Nephron (organoid): ENCODE results near the gene APBB2.
"Not testable (repeated sequence)": the region's sequence is repeated elsewhere in the genome, so short reads cannot be mapped to it uniquely, and the experiment has no call there.

Source experiments
- H3K27ac Mint-ChIP-seq, 3 experiments: 2 replicates each; pipeline ENCODE4 v1.8.0; 2020; ENCODE audit warnings: mixed read lengths in 3 of 3, mild to moderate bottlenecking in 2 of 3, moderate library complexity in 1 of 3
- H3K27me3 Mint-ChIP-seq: 2 replicates; pipeline ENCODE4 v1.8.0; 2021; ENCODE audit warnings: low read depth, mild to moderate bottlenecking, moderate library complexity, mixed read lengths
- H3K36me3 Mint-ChIP-seq: 2 replicates; pipeline ENCODE4 v1.8.0; 2020; ENCODE audit warnings: low read depth, mixed read lengths
- H3K4me1 Mint-ChIP-seq: 2 replicates; pipeline ENCODE4 v1.8.0; 2020; ENCODE audit warnings: mixed read lengths
- H3K4me3 Mint-ChIP-seq, 3 experiments: 2 replicates each; pipeline ENCODE4 v1.8.0; 2020; ENCODE audit warnings: mild to moderate bottlenecking in 3 of 3, mixed read lengths in 3 of 3, moderate library complexity in 2 of 3
- H3K9me3 Mint-ChIP-seq: 2 replicates; pipeline ENCODE4 v1.8.0; 2020; ENCODE audit warnings: mixed read lengths
- TF ChIP-seq, protein P1 (sequence below), 3 experiments: fragments of 200-600 bp; sonication (generic); IDR thresholded peaks; one replicate each; pipeline ENCODE4 v1.5.0; 2021; ENCODE audit warnings: antibody characterized with exemption in 3 of 3; ENCODE audit not compliant: unreplicated experiment in 3 of 3

The APBB2 gene

DNA sequence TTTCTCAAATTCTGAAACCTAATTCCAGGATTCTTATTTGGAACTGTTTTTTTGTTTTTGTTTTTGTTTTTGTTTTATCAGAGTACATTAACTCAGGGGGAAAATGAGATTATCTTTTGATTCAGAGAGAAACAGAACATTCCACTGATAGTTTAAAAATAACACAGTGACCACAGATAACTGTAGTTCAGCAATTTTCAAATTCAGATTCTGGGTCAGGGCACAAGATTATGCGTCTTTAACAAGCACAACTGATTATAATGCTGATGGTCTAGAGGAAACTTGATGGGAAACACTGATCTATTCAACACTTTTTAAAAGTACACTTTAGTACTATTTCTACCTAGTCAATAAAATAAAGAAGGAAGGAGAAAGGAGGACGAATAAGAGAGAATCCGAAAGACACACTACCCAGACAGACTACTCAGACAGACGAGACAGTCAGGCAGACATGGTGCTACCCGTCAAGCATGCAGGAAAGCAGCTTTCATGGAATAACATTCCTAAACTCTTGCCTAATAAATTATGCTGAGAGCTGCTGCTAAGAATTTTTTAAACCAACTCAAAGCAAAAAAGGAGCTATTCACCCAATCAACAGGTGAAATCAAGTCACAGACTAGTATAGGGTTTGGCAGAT lies 59.0 kb downstream of the APBB2 start:
- Mint-ChIP-seq H3K9me3 (no peaks in the 10 kb centered on the region), H3K4me1 (peaks cover 48% of the 10 kb centered on the region), H3K36me3 (peaks cover 3% of the 10 kb centered on the region), H3K27ac (peak overlapping the region; percentile 86 to 93 (median 91)), H3K4me3 (peak overlapping the region in 1 of 3 experiments; percentile 5), H3K27me3 (no peaks in the 10 kb centered on the region)
- TF ChIP-seq, protein P1, sequence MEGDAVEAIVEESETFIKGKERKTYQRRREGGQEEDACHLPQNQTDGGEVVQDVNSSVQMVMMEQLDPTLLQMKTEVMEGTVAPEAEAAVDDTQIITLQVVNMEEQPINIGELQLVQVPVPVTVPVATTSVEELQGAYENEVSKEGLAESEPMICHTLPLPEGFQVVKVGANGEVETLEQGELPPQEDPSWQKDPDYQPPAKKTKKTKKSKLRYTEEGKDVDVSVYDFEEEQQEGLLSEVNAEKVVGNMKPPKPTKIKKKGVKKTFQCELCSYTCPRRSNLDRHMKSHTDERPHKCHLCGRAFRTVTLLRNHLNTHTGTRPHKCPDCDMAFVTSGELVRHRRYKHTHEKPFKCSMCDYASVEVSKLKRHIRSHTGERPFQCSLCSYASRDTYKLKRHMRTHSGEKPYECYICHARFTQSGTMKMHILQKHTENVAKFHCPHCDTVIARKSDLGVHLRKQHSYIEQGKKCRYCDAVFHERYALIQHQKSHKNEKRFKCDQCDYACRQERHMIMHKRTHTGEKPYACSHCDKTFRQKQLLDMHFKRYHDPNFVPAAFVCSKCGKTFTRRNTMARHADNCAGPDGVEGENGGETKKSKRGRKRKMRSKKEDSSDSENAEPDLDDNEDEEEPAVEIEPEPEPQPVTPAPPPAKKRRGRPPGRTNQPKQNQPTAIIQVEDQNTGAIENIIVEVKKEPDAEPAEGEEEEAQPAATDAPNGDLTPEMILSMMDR (IDR thresholded peaks at IDR 0.05; ENCODE audit: unreplicated experiment in 3 of 3): no peak

DNA sequence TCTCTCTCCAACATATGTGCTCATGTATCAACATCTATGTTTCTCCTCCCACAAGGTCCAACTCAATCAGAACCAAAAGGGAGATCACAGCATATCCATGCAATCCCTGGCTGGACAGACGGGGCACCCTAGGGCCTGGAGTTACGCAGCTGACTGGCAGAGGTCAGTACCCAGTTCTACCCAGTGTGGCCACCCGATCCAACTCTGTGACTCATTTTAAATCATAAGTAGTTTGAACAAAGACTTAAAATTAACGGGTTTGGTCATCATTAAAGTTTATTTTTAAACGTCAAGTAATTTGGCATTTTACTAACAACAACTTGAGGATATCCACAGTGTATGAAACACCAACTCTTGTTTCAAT lies 59.5 kb downstream of the APBB2 start:
- Mint-ChIP-seq H3K27ac (peak overlapping the region; percentile 86 to 93 (median 91)), H3K27me3 (no peaks in the 10 kb centered on the region), H3K9me3 (no peaks in the 10 kb centered on the region), H3K4me1 (peaks cover 44% of the 10 kb centered on the region), H3K36me3 (no peaks in the 10 kb centered on the region), H3K4me3 (peak overlapping the region in 1 of 3 experiments; percentile 5)
- TF ChIP-seq, protein P1 (IDR thresholded peaks at IDR 0.05; ENCODE audit: unreplicated experiment in 3 of 3): no peak

DNA sequence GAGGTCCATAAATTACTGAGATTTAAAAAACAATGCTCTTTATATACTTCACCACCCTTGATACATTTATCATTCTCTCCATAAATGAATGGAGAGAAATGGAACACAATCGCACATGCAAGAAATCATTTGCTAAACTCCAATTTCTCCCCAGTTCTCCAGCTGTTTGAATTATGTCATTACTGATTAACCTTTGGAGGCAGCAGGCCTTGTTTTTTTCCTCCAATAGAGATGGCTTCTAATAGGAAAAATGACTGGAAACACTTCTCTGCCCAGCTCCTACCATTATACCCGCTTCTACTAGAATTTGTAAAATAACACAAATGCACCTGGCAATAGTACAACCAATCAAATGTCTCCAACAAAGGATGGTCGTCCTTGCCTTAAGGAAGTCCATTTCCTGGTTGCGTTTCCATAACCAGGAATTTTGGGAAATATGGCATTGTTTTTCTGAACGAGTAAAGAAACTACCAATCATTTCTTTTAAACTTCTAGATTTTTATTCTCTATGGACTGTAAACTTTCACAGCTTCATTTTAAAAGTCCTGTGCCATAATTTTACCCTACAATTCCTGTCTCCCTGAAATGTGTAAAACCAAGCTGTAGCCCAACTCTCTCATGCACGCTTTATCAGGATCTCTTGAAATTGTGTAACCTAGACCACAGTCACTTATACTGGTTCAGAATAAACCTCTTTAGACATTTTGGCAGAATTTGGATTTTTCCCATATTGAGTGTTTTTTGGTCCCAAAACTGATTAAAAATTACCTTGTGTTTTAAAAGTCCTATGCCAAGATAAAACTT lies 60.1 kb downstream of the APBB2 start:
- Mint-ChIP-seq H3K4me1 (peaks cover 50% of the 10 kb centered on the region), H3K36me3 (no peaks in the 10 kb centered on the region), H3K27ac (peak overlapping the region; percentile 86 to 93 (median 91)), H3K27me3 (no peaks in the 10 kb centered on the region), H3K9me3 (no peaks in the 10 kb centered on the region), H3K4me3 (no peak overlapping the region)
- TF ChIP-seq, protein P1 (IDR thresholded peaks at IDR 0.05; ENCODE audit: unreplicated experiment in 3 of 3): no peak

DNA sequence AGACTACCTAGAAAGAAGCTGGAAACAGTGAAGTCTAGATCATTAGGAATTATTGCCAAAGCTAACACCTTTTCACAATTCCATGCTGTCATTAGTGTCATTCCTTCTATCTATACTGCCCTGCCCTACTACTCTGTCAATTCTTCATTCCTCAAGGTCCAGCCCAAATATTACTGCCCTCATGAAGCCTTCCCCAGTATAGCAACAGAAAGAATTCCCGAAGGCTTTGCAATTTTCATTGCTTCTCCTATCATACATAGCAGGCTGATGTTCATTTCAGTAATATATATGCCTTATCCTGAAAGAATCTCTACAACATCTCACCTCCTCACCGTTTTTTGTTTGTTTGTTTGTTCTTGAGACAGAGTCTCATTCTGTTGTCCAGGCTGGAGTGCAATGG lies 63.9 kb downstream of the APBB2 start:
- peak overlapping the region in 1 of 3 experiments; percentile 70 for H3K27ac Mint-ChIP-seq
- peaks cover 57% of the 10 kb centered on the region for H3K4me1 Mint-ChIP-seq
- no peaks in the 10 kb centered on the region for H3K36me3 Mint-ChIP-seq
- TF ChIP-seq, protein P1 (IDR thresholded peaks at IDR 0.05; ENCODE audit: unreplicated experiment in 3 of 3): no peak
- H3K4me3 Mint-ChIP-seq: no peak overlapping the region
- no peaks in the 10 kb centered on the region for H3K9me3 Mint-ChIP-seq
- H3K27me3 Mint-ChIP-seq: no peaks in the 10 kb centered on the region

DNA sequence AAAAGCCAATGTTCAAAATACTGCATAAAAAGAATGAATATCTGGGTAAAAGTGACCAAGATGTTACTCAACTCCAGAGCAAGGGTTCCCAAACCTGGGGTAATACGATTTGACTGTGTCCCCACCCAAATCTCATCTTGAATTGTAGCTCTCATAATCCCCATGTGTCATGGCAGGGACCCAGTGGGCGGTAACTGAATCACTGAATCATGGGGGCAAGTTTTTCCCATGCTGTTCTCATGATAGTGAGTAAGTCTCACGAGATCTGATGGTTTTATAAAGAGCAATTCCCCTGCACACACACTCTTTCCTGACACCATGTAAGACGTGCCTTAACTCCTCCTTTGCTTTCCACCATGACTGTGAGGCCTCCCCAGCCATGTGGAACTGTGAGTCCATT lies 64.8 kb downstream of the APBB2 start:
- H3K4me3 Mint-ChIP-seq, H3K36me3 Mint-ChIP-seq, H3K27me3 Mint-ChIP-seq, H3K9me3 Mint-ChIP-seq: not testable (repeated sequence)
- H3K27ac Mint-ChIP-seq: peak overlapping the region; percentile 52 to 79 (median 54)
- peaks cover 57% of the 10 kb centered on the region for H3K4me1 Mint-ChIP-seq

DNA sequence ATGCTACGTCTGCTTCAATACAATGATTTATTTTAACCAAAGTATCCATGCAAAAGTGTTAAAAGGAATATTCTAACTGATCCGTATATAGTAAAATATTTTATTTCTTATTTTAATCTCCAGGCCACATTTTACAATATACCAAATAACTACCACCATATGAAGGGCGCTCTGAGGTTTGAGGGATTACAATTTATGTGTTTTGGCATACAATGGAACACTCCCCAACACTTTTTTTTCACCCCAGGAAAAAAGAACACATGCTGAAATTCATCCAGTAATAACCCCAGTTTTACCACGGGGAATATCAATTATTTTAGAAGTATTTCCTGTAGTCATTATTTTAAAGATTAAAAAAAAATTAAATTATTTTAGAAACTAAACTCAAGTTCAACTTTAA lies 65.4 kb downstream of the APBB2 start:
- no peaks in the 10 kb centered on the region for H3K36me3 Mint-ChIP-seq
- H3K4me1 Mint-ChIP-seq: peaks cover 58% of the 10 kb centered on the region
- TF ChIP-seq, protein P1 (IDR thresholded peaks at IDR 0.05; ENCODE audit: unreplicated experiment in 3 of 3): no peak
- H3K9me3 Mint-ChIP-seq: no peaks in the 10 kb centered on the region
- H3K27me3 Mint-ChIP-seq: no peaks in the 10 kb centered on the region
- no peak overlapping the region for H3K4me3 Mint-ChIP-seq
- H3K27ac Mint-ChIP-seq: peak overlapping the region; percentile 52 to 79 (median 54)
